Smooth muscle cell (in vitro differentiated cells): Measurements from ENCODE around the gene SLC12A1. TPM values are rescaled to one million over a fixed set of nuclear protein-coding genes. Genes with fewer than 3 reads are reported as not detected.

Experiments used
- DNase-seq: peaks from one replicate; lab custom pipeline; 2025; ENCODE audit not compliant: unreplicated experiment; lab: John Stamatoyannopoulos, UW
- H2AFZ ChIP-seq: fragments of 200-600 bp; sonication (generic); 2 replicates; pipeline ENCODE4 v1.6.0; 2016; ENCODE audit warnings: antibody characterized with exemption, low read depth, mild to moderate bottlenecking
- H3F3A ChIP-seq: fragments of 200-600 bp; sonication (generic); 2 replicates; pipeline ENCODE4 v1.6.0; 2017; ENCODE audit warnings: antibody characterized with exemption, low read depth
- H3K27ac ChIP-seq: fragments of 200-600 bp; sonication (generic); 2 replicates; pipeline ENCODE4 v1.5.1; 2016; ENCODE audit warnings: low read depth, mild to moderate bottlenecking
- H3K27me3 ChIP-seq: fragments of 200-600 bp; sonication (generic); 2 replicates; pipeline ENCODE4 v1.6.1; 2016; ENCODE audit warnings: low read depth, mild to moderate bottlenecking
- H3K36me3 ChIP-seq: fragments of 200-600 bp; sonication (generic); 2 replicates; pipeline ENCODE4 v1.5.1; 2016; ENCODE audit warnings: low read depth
- H3K4me1 ChIP-seq: fragments of 200-600 bp; sonication (generic); 2 replicates; pipeline ENCODE4 v1.5.1; 2016; ENCODE audit warnings: low read depth
- H3K4me2 ChIP-seq: fragments of 200-600 bp; sonication (generic); 2 replicates; pipeline ENCODE4 v1.6.0; 2016; ENCODE audit warnings: mild to moderate bottlenecking
- H3K4me3 ChIP-seq: fragments of 200-600 bp; sonication (generic); 2 replicates; pipeline ENCODE4 v1.5.1; 2016; ENCODE audit warnings: mild to moderate bottlenecking
- H3K79me2 ChIP-seq: fragments of 200-600 bp; sonication (generic); 2 replicates; pipeline ENCODE4 v1.6.0; 2016; ENCODE audit warnings: low read depth, mild to moderate bottlenecking
- H3K9ac ChIP-seq: fragments of 200-600 bp; sonication (generic); 2 replicates; pipeline ENCODE4 v1.6.0; 2016; ENCODE audit warnings: low read depth
- H3K9me3 ChIP-seq: fragments of 200-600 bp; sonication (generic); replicated peaks from 2 replicates; pipeline ENCODE4 v1.5.1; 2016; ENCODE audit warnings: low read depth
- H4K20me1 ChIP-seq: fragments of 200-600 bp; sonication (generic); 2 replicates; pipeline ENCODE4 v1.6.0; 2016; ENCODE audit warnings: low read depth
- CTCF ChIP-seq: fragments of 200-600 bp; sonication (generic); IDR thresholded peaks from 2 replicates; pipeline ENCODE4 v1.5.1; 2017; ENCODE audit warnings: borderline replicate concordance, mild to moderate bottlenecking, antibody characterized with exemption; ENCODE audit not compliant: insufficient read depth, poor library complexity, severe bottlenecking
- WGBS: methylation state at CpG from one replicate; pipeline ENCODE4 v1.1.7; 2016; ENCODE audit warnings: low lambda C conversion rate; 5-methylcytosine and 5-hydroxymethylcytosine counted together
- polyA plus RNA-seq: library from polyadenylated mRNA; unstranded; fragments of >200 nt; fragmentation: Nextera tagmentation; extraction: Ambion mirVana; gene quantifications from 2 replicates; pipeline ENCODE4 v1.2.1, GENCODE V29; 2016
- total RNA-seq: library from RNA; depleted of rRNA; stranded (reverse); fragments of >200 nt; gene quantifications from 2 replicates; pipeline ENCODE4 v1.2.3, GENCODE V29; 2014

The SLC12A1 gene
- total and polyA plus RNA-seq, 2 experiments from 2014 or later: not detected

DNA sequence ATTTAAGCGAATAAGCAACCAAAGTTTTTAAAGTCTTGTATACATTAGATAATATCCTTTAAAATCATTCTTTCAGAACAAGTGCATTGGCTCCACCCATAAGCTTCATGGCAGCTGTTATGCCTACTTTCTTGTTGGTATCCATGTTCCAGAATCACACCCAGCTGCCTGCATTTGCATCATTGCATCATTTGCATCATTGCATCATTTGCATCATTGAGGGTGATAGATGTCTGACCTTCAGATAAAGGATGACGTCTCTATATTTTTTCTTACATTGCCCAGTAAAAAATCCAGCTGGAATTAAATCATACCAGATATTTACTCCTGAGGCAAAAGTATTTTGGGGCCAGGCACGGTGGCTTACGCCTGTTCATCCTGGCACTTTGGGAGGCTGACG lies 42.3 kb downstream of the SLC12A1 start:
- no peaks in the 10 kb centered on the region for H3K4me1 ChIP-seq
- 73% methylated on average over 5 of the region's 5 CpGs for WGBS
- TF ChIP-seq CTCF: no peak
- H3K4me3 ChIP-seq: no peak overlapping the region
- no peaks in the 10 kb centered on the region for H3K36me3 ChIP-seq
- no peak overlapping the region for H3K4me2 ChIP-seq
- H2AFZ ChIP-seq: no peak overlapping the region
- no peak overlapping the region for H3K27ac ChIP-seq
- DNase-seq: no peak
- no peaks in the 10 kb centered on the region for H4K20me1 ChIP-seq
- H3F3A ChIP-seq: no peaks in the 10 kb centered on the region
- H3K9ac ChIP-seq: no peak overlapping the region
- no peaks in the 10 kb centered on the region for H3K27me3 ChIP-seq
- H3K79me2 ChIP-seq: no peaks in the 10 kb centered on the region
- no peaks in the 10 kb centered on the region for H3K9me3 ChIP-seq

GRCh38 chr15:48250640-48251076 lies 44.6 kb downstream of the SLC12A1 start:
- Histone ChIP-seq H3F3A (no peaks in the 10 kb centered on the region), H3K4me2 (no peak overlapping the region), H3K9ac (no peak overlapping the region), H3K27ac (no peak overlapping the region), H3K9me3 (no peaks in the 10 kb centered on the region), H2AFZ (no peak overlapping the region), H3K36me3 (no peaks in the 10 kb centered on the region), H3K27me3 (no peaks in the 10 kb centered on the region), H3K4me1 (no peaks in the 10 kb centered on the region), H4K20me1 (no peaks in the 10 kb centered on the region), H3K4me3 (no peak overlapping the region), H3K79me2 (no peaks in the 10 kb centered on the region)
- WGBS: 39% methylated on average over 6 of the region's 6 CpGs
- DNase-seq: no peak
- TF ChIP-seq CTCF: peak; percentile 53

GRCh38 chr15:48253172-48253571 lies 47.1 kb downstream of the SLC12A1 start:
- H3F3A ChIP-seq: no peaks in the 10 kb centered on the region
- DNase-seq: no peak
- H4K20me1 ChIP-seq: no peaks in the 10 kb centered on the region
- H3K9me3 ChIP-seq: no peaks in the 10 kb centered on the region
- TF ChIP-seq CTCF: no peak
- H3K27me3 ChIP-seq: no peaks in the 10 kb centered on the region
- 73% methylated on average over 4 of the region's 4 CpGs for WGBS
- H3K79me2 ChIP-seq: no peaks in the 10 kb centered on the region
- no peak overlapping the region for H2AFZ ChIP-seq
- no peak overlapping the region for H3K4me3 ChIP-seq
- no peak overlapping the region for H3K27ac ChIP-seq
- H3K4me2 ChIP-seq: no peak overlapping the region
- no peaks in the 10 kb centered on the region for H3K4me1 ChIP-seq
- H3K36me3 ChIP-seq: no peaks in the 10 kb centered on the region
- no peak overlapping the region for H3K9ac ChIP-seq

DNA sequence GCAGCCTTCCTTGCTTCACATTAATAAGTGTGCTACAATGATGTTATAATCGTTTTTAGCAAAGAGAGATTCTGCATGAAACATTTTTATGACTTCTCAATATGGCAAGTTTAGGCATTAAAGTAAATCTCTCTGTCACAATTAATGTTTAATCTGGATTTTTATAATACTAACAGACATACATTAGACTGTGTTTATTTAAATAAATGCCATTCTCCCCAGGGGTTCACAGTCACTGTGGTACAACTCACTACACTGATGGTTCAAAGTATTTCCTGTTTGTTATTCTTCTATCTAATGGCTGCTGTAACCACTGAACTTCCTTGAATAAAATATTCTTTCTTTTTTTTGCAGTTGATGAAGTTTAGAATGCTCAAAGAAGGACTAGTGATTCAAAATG lies 59.0 kb downstream of the SLC12A1 start:
- Histone ChIP-seq H3K27me3 (no peaks in the 10 kb centered on the region), H4K20me1 (no peaks in the 10 kb centered on the region), H3K4me1 (peaks cover 16% of the 10 kb centered on the region), H3K27ac (no peak overlapping the region), H3K4me3 (no peak overlapping the region), H3F3A (no peaks in the 10 kb centered on the region), H3K9me3 (no peaks in the 10 kb centered on the region), H2AFZ (no peak overlapping the region), H3K36me3 (no peaks in the 10 kb centered on the region), H3K4me2 (no peak overlapping the region), H3K9ac (no peak overlapping the region), H3K79me2 (no peaks in the 10 kb centered on the region)
- WGBS: 85% methylated on average over 1 of the region's 1 CpG
- no peak for TF ChIP-seq CTCF
- DNase-seq: no peak
